Right renal pelvis (tissue), 4 donors: ENCODE results near the gene DYNC2H1. TPM values are rescaled to one million over a fixed set of nuclear protein-coding genes. Genes with fewer than 3 reads are reported as not detected.

ENCODE experiments used
- DNase-seq, 4 donors: peaks; one replicate each; pipeline ENCODE4 v3.0.0-alpha.2; 2013; ENCODE audit warnings: low read depth in 4 of 4, low spot score in 3 of 4, missing footprints in 1 of 4
- polyA plus RNA-seq, 4 donors: library from polyadenylated mRNA; unstranded; fragments of 120-200 nt; gene quantifications; one replicate each; pipeline ENCODE4 v1.2.1, GENCODE V29; 2013; ENCODE audit not compliant: insufficient read length in 4 of 4

Gene DYNC2H1, protein sequence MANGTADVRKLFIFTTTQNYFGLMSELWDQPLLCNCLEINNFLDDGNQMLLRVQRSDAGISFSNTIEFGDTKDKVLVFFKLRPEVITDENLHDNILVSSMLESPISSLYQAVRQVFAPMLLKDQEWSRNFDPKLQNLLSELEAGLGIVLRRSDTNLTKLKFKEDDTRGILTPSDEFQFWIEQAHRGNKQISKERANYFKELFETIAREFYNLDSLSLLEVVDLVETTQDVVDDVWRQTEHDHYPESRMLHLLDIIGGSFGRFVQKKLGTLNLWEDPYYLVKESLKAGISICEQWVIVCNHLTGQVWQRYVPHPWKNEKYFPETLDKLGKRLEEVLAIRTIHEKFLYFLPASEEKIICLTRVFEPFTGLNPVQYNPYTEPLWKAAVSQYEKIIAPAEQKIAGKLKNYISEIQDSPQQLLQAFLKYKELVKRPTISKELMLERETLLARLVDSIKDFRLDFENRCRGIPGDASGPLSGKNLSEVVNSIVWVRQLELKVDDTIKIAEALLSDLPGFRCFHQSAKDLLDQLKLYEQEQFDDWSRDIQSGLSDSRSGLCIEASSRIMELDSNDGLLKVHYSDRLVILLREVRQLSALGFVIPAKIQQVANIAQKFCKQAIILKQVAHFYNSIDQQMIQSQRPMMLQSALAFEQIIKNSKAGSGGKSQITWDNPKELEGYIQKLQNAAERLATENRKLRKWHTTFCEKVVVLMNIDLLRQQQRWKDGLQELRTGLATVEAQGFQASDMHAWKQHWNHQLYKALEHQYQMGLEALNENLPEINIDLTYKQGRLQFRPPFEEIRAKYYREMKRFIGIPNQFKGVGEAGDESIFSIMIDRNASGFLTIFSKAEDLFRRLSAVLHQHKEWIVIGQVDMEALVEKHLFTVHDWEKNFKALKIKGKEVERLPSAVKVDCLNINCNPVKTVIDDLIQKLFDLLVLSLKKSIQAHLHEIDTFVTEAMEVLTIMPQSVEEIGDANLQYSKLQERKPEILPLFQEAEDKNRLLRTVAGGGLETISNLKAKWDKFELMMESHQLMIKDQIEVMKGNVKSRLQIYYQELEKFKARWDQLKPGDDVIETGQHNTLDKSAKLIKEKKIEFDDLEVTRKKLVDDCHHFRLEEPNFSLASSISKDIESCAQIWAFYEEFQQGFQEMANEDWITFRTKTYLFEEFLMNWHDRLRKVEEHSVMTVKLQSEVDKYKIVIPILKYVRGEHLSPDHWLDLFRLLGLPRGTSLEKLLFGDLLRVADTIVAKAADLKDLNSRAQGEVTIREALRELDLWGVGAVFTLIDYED (N-terminal part only)
- polyA plus RNA-seq: 10 to 100 TPM; 37.9 to 42.5 (median 40.8) TPM

DNA sequence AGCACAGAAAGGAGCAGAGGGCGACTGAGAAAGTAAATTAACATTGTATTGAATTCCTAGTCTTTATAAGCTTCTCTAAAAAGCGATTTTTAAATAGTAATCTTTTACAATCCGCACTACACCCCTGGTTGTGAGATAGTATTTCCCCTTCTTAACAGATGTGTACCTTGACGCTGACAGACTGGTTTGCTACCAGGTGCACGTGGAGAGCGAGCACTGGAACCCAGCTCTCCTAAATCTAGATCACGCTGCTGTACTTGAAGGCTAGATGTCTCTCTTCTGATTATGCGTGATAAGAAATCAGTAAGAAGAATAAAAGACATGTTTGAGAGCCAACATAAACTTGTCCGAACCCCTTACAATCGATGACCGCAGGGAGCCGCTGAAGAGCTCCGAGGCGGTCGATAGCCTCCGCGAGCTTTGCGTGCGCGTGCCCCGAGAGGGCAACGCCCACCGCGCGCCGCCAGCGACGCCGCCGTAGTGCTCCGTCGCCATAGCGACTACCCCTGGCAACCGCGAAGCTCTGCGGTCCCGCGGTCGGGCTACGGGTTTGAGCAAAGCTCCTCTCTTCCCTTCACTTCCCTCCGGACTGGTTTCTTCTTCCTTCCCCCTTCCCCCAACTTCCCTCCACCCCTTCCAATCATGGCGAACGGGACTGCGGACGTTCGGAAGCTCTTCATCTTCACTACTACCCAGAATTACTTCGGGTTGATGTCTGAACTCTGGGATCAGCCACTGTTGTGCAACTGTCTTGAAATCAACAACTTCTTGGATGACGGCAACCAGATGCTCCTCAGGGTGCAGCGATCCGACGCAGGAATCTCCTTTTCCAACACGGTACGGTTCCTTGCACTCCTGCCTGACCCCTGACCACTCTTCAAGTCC is at the start of gene DYNC2H1:
Gene DYNC2H1, plus strand, starts transcription at position 494 of the 885 bp plus-strand sequence. Its CDS starts 149 bp downstream, at position 643.
- DNase-seq: peak; percentile 78 to 87 (median 82)

DNA sequence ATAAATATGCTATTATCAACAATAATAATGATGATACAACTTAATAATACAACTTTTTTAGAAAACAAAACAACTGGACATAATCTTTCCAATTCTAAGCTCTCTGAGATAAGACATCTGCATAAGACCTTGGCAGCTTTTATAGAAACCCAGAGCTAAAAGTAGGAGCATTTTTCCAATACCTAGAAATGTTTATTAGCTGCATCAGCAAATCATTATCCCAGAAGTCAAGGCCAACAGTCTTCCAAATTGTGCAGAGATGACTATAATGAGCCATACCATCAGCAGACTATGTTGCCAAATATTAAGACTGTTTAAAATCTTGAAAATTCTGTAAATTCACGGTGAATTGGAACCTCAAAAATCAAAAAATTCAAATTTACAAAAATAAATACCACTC is 47.6 kb upstream of the DYNC2H1 start:
- DNase-seq: no peak

DNA sequence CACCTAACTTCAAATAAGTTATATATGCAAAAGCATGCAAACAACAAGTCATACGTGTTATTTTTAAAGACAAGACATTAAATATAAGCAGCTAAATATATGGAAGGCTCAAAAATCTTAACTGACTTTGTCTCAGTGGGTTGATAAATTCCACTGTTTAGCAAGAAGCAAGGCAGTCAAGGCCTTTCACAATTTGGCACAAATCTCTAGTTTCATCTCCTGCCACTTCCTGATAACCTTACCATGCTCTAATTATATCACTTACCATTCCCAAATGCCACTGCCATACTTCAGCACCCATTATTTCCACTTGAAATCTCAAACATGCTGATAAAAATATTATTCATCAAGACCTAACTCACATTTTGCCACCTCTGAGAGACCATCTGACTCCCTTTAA is 42.1 kb upstream of the DYNC2H1 start:
- no peak for DNase-seq

DNA sequence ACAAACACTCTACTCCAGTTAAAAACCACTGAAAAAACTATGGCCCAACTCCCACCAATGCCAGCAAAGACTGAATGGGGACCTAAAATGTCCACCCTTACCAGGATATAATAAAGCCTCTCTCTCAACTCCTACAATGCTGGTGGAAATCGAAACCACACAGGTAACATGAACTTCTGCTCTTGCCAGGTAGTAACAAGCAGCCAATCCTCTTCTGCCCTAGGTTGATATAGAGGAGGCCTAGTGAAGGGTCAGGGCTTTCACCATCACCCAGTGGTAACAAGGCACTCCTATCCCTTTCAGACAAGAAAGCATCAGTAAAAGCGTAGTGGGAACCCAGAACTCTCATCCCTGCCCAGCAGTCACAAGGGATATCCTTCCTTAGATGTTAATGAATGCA is 39.9 kb upstream of the DYNC2H1 start:
- no peak for DNase-seq

DNA sequence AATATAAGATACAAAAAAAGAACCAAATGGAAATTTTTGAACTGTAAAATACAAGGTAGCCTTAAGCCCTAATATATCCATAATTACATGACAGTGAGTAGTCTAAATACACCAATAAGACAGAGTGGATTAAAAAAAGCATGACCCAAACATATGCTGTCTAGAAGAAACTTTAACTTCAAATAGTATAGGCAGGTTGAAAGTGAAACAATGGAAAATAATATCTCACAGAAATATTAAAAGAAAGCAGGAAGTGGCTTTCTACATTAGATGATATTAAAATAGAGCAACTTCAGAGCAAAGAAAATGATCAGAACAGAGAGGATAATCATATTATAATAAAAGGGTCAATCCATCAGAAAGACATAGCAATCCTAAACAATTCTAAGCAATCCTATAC is 39.1 kb upstream of the DYNC2H1 start:
- DNase-seq: no peak

DNA sequence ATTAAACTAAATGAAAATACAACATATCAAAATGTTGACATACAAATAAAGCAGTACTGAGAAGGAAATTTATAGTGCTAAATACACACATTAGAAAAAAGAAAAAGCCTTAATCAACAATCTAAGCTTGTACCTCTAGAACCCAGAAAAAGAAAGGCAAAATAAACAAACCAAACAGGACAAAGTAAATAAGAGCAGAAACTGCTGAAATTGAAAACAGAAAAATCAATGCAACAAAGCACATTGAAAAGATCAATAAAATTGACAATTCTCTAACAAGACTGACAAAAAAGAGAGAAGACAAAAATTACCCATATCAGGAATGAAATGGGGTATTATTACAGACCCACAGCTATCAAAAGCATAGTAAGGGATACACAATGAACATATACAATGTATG is 38.2 kb upstream of the DYNC2H1 start:
- no peak for DNase-seq

DNA sequence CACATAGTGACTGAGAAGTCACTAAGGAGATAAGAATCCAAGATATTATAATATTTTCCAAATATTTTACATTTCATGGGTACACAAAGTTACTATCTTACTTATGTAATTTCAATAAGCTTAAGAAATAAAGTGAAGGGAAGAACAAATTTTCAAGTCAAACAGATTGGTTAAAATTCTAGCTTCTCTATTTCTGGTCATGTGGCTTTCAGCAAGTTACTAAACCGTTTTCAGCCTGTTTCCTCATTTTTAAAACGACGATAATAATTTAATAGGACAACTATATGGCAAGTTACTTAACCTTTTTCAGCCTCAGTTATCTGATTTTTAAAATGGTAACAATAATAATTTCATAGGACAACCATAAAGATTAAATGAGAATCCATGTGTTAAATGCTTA is 32.9 kb upstream of the DYNC2H1 start:
- no peak for DNase-seq

DNA sequence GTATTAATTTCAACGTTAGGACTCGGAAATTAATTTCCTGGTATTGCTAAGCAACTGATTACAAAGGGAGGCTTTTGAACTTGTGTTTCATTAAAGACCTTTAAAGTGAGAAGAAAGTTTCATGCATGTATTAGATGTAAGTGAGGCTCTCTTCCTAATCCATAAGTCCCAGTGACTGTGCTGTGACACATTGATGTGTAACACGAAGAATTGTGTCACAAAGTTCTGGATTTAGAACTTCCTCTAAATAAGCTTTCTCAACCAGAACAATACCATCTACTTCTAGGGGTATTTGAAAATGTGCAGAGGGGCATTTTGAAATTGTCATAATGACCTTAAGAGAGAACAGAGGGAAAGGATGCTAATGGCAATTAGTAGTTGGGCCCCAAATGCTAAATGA is 31.7 kb upstream of the DYNC2H1 start:
- DNase-seq: no peak

DNA sequence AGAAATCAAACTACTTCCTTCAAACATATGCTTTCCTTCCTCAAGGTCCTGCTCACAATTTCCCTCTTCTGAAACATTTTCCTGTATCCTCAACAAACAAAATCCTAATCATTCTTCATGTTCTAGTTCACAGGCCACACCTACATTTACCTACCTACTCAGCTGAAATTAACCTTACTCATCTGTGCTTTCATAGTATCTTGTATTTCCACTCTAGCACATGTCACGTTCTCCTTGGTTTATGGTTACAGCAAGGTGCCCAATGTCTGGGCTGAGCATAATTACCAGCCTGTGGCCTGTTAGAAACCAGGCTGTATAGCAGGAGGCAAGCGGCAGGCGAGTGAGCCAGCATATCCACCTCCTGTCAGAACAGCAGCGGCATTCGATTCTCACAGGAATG is 30.5 kb upstream of the DYNC2H1 start:
- no peak for DNase-seq

DNA sequence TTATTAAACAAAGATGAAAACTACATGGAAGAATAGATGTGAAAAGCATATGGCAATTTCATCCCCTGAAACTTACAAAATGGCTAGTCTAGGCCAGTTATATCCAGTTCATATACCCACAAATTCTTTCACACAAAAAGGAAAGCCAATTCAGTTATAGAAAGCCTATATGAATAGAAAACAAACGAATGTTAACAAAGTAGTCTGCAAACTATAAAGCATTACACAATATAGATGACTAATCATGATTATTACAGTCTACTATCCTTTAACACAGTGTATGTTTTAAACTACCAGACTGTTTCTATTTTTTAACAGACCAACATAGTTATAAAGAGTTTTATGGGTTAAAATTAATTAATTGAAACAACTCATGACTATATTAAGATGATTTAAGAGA is 29.4 kb upstream of the DYNC2H1 start:
- DNase-seq: no peak

DNA sequence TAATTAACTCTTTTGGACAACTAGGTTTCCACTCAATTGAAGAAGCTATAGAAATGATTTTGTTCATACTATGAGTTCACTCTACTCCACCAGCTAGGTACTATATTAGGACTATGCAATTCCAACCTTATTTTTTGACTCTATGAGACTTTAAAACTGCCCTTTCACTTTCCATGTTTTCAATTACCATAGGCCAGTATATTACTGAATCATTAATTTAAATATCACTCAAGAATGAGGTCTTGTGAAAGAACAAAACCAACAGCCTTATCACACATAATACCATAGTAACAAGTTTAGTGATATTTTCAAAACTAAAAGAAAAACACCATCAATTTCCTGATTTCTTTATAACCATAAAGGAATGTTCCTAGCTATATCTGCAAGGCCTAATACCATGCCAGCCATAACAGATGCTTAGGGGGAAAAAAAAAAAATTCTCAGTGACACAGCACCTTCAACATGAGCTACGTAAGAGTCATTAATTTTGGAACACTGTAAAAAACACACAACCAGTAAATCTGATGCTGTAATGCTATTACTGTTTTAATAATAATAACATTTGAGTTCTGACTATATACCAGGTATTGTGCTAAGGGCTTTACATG is 23.4 kb upstream of the DYNC2H1 start:
- DNase-seq: no peak

DNA sequence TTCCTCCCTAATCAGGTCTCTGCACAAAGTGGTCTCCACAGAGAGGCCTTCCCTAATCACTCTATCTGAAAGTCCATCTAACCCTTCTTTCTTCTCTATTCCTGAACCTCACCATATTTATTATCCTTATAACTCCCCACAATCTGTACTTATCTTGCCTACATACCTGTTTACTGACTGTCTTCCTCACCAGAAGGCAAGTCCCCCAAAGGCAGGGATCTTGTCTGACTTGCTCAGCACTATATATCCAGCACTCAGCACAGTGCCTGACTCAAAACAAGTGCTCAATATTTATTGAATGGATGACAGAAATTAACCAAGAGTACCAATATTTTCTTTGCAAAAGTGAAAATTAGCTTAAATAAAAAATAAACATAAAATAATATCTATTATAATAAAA is 22.8 kb upstream of the DYNC2H1 start:
- no peak for DNase-seq

DNA sequence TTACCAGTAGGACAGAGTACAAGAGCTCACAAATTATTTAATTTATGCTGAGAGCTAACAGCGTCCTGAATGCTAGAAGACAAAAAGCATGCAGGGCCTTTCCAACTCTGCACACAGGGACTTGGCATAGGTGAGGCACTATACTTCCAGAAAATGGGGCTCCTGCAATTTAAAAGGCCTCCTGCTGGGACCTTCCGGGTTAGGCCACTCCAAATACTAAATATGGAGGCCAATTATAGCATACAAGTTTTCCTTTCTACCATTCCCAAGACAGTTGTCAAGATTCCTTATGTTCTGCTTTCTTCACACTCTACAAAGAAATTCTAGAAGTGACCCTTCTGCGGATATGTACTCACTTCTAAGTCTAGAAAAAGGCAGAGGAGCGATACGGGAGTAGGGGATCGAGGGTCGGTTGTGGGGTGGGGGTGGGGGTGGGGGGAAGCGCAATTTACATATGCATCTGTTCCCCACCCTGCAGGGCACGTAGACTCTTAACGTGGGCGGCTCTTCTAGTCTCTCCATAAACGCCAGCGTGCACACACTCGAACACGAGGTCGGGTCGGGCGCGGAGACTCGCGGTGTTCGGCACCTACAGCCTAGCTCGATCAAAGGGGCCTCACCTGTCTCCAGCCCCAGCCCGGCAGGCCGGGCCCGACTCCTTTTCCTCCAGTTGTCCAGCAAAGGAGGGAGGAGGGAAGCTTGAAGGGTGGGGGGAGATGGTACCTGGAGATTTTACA is 18.0 kb upstream of the DYNC2H1 start:
- peak in 1 of 4 donors; percentile 8 for DNase-seq

DNA sequence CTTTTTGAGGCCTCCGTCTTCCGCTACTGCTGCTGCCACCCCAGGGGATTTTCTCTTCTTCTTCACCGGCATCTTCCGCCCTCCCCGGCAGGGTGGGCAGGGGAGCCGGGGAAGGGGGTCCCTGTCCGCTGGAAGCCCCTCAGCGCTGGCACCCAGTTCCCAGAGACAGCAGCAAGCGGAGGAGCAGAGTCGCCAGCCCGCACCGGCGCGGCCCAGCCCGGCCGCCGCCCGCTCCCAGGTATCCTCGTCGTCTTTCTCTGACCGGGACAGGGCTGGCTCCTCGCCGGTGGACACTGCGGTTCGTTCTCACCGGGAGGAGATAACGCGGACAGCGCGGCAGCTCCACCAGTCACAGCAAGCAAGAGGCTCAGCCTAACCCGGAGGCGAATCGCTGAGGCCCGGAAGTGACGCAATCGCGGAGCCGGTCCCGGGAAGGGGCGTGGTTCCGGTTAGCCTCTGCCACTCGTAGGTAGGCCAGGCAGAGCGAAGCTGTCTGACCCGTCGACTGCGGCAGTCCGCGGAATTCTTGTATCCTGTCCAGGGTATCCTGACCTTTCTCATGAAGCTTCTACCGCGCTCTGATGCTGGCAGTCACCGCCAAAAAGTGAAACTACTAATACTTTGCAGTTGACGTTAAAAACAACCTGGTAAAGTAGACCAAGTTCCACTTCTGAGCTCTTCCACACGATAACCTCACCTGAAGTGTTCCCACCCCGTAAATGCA is 17.3 kb upstream of the DYNC2H1 start, which contains the start of gene DCUN1D5:
Gene DCUN1D5, minus strand, starts transcription at position 360 of the 724 bp plus-strand sequence. Its CDS starts 288 bp downstream, at position 72.
- DNase-seq: peak; percentile 88 to 91 (median 88)

DNA sequence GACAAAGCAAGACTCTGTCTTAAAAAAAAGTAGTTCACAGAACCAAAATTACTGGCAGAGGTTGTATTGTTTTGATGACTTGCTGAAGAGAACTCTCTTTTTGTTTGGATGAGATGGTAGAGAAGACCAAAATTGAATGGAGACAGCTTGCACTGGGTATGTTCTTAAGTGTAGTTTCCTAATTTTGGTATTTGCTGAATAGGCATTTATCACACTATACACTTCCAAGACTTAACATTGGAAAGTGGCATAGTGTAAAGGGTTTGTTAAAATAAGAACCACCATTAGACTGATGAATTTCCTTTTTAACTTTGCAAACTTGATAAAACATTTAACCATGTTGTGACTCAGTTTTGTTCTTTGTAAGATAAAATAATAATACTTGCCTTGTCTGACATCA is 11.9 kb upstream of the DYNC2H1 start:
- DNase-seq: no peak

DNA sequence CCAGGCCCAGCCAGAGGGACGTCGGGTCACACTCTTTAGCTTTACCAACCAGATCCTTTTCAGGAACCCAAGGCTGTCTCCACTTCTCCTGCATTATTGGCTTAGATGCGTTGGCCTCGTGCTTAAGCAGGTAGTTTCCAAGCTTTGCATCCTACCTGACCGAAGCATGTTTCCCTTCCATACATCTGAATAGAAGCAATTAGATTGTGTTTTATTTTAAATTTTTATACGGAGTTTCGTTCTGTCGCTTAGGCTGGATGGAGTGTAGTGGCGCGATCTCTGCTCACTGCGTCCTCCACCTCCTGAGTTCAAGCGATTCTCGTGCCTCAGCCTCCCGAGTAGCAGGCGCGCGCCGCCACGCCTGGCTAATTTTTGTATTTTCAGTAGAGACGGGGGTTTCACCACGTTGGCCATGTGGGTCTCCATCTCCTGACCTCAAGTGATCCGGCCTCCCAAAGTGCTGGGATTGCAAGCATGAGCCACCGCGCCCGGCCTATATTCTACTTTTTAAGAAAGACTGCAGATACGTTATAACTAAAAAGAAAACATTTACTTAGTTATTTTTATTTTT is 677 bp downstream of the DYNC2H1 start:
- peak in 1 of 4 donors; percentile 0 for DNase-seq

DNA sequence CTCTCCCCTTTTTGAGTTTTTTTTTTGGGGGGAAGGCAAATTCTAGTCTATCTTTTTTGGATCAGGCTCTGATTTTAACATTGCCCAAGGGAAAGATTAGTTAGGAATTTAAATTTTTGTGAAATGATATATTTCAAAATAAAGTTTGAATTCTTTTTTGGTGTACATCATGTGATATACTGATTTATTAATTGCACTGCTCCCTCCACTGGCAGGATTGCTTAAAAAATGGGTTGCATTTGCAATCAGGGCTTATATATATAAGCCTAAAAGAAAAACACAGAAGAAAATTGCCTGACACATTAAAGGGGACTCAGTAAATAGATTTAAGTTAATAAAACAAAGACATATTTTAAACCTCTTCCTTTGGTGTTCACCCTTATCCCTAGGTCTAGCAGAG is 1.2 kb downstream of the DYNC2H1 start:
- DNase-seq: no peak

DNA sequence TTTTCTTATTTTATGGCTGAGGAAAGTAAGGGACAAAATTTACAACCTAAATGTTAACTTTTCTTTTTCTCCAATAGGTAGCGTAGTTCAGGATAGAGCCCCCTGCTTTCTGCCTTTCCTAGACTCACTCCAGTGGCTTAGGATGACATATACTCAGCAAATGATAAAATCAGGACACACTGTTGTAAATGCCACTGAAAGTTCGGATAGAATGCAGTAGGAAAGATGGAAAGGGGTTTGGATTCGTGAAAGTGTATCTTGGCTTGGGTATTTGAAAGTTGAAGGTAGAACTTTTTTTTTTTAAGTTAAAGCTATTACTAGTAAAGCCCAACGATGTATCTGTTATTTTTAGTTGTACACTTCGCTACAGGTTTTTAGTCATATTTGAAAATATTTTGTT is 2.2 kb downstream of the DYNC2H1 start:
- no peak for DNase-seq
